ENCODE results near the gene SLC6A8.

GRCh38 chrX:153684467-153685155 lies 3.1 kb upstream of the SLC6A8 start:
- TF ChIP-seq EZH2 (IDR thresholded peaks at IDR 0.05) (no peak), POLR2AphosphoS5 (IDR thresholded peaks at IDR 0.05; ENCODE audit: borderline replicate concordance, low read depth, low read length) (no peak), FOXP2 (optimal IDR thresholded peaks at IDR 0.05; ENCODE audit: control extremely low read depth, extremely low read length, insufficient read depth) (no peak)

All from SK-N-MC (cell line).